Prostate gland (tissue), 2 donors: ENCODE results near the gene SYNC.

ENCODE experiments used
- POLR2A ChIP-seq: fragments of 450-650 bp; IDR thresholded peaks from one replicate; pipeline ENCODE4 v1.6.1; 2016; ENCODE audit warnings: antibody characterized with exemption, mild to moderate bottlenecking
- POLR2AphosphoS5 ChIP-seq: sonication (generic); formaldehyde crosslinking; IDR thresholded peaks from one replicate; pipeline ENCODE4 v1.6.1; 2017; ENCODE audit warnings: antibody characterized with exemption
- TF ChIP-seq, protein P1 (sequence below), 4 experiments: fragments of 200-600 bp in 2 of 4; fragments of 450-650 bp in 2 of 4; sonication (generic) in 2 of 4; IDR thresholded peaks; 1 replicate in 3 of 4; 2 replicates in 1 of 4; pipeline ENCODE4 v1.5.1; 2016 to 2019; ENCODE audit warnings: antibody characterized with exemption in 4 of 4, mild to moderate bottlenecking in 2 of 4, moderate library complexity in 2 of 4

GRCh38 chr1:32728413-32729077, 26.0 kb upstream of the SYNC start:
- TF ChIP-seq POLR2A (no peak), POLR2AphosphoS5 (no peak)
- TF ChIP-seq, protein P1, sequence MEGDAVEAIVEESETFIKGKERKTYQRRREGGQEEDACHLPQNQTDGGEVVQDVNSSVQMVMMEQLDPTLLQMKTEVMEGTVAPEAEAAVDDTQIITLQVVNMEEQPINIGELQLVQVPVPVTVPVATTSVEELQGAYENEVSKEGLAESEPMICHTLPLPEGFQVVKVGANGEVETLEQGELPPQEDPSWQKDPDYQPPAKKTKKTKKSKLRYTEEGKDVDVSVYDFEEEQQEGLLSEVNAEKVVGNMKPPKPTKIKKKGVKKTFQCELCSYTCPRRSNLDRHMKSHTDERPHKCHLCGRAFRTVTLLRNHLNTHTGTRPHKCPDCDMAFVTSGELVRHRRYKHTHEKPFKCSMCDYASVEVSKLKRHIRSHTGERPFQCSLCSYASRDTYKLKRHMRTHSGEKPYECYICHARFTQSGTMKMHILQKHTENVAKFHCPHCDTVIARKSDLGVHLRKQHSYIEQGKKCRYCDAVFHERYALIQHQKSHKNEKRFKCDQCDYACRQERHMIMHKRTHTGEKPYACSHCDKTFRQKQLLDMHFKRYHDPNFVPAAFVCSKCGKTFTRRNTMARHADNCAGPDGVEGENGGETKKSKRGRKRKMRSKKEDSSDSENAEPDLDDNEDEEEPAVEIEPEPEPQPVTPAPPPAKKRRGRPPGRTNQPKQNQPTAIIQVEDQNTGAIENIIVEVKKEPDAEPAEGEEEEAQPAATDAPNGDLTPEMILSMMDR (IDR thresholded peaks at IDR 0.05) = no peak
